Frontal cortex (tissue), 4 donors: Measurements from ENCODE around the gene SNRK. TPM values are rescaled to one million over a fixed set of nuclear protein-coding genes. Genes with fewer than 3 reads are reported as not detected.
"Not testable (repeated sequence)": the region's sequence is repeated elsewhere in the genome, so short reads cannot be mapped to it uniquely, and the experiment has no call there.

ENCODE experiments used
- DNase-seq, 2 donors: peaks; one replicate each; pipeline ENCODE4 v3.0.0; 2012; ENCODE audit warnings: low spot score in 2 of 2
- FAIRE-seq: peaks from 2 replicates; lab custom pipeline; 2012; peaks lifted over from hg19 to GRCh38; lab: Jason Lieb, UNC
- total RNA-seq: library from RNA; depleted of rRNA; stranded (reverse); fragments of >200 nt; gene quantifications from one replicate; pipeline ENCODE4 v1.2.3, GENCODE V29; 2014
- donor health status: control.
- donor health status: control.
- donor health status: control.

Gene SNRK
- total RNA-seq, 1 donor from 2014 or later, result 97.8 TPM

DNA sequence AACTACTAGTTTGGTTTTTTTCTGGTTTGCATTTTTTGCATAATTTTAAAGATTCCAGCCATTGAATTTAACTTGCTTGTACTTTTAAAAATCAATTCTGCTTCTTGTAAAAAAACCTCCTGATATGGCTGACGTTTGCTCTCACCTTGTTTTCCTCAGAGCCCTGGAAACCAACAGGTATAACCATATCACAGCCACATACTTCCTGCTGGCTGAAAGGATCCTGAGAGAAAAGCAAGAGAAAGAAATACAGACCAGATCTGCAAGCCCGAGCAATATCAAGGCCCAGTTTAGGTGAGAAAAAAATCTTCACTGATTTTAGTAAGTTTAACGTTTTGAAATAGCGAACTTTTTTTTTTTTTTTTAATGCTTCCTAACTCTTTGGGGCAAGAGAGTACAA is 56.8 kb downstream of the SNRK start:
- DNase-seq (no peak), FAIRE-seq (no peak)

DNA sequence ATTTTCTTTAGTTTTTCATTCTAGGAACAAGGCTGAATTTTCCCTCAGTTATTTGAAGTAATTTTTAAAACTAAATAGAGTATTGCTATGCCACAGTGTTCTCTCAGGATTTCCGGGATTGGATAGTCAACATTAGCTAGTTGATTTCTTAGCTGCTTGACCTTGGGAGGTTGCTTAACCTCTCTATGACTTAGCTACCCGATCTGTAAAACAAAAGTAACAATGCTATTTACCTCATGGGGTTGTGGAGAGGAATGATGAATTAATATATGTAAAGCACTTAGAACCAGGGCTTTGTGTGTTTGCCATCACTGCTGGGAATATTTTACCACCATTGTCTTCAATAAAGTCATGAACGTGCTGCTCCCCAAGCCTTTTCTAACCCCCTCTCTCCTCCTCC is 57.5 kb downstream of the SNRK start:
- FAIRE-seq (no peak), DNase-seq (no peak)

DNA sequence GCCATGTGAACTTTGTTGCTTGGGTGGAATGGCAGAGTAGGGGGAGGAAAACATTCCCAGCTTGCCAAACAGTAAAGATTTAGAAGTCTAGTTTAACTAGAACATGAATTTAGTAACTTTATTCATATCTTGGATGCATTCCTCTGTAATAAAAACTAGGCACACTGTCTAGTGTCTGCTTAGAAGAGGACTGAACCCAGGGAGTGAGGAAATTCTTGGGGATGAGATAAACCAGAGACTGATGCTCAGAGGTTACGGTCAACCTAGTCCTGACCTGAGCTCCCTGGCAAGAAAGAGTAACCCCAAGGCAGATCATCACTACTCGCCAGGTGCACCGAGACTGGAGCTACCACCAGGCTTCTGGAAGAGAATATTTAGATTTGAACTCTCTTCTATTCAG is 58.2 kb downstream of the SNRK start:
- DNase-seq (no peak), FAIRE-seq (no peak)

DNA sequence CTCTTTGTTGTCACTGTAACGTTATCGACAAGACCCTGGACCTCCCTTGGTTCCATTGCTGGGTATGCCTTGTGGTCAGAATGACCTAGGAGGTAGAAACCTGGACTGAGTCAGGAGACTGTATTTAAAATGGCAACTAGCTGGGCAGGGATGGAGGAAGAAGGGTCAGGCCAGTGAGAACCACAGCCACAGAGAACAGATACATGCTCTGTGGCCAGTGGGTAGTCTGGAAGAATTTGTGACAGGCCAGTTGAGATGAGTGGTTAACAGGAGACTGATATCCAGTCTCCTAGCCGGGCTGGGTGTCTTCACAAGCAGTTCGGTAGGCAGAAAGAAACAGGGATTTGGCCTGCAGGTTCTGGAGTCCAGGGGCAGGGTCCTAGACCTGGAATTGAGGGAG is 58.9 kb downstream of the SNRK start:
- DNase-seq (no peak), FAIRE-seq (no peak)

DNA sequence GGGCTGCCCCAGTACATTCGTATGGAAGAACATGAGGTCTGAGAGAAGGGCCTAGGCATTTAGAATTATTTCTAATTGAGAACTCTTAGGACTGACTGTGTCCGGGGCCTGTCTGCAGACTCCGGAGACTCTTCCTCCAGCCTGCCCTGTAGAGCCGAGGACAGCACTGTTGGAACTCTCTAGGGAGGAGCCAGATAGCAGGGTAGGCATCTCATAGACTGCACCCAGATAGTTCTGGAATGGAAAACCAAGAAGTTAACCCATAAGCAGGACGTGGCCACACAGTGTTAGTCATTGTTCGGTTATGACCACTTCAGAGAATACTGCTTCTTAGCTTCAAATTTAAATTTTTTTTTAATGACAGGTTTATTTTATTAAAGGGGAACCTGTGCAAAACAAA is 59.5 kb downstream of the SNRK start:
- DNase-seq, result no peak

DNA sequence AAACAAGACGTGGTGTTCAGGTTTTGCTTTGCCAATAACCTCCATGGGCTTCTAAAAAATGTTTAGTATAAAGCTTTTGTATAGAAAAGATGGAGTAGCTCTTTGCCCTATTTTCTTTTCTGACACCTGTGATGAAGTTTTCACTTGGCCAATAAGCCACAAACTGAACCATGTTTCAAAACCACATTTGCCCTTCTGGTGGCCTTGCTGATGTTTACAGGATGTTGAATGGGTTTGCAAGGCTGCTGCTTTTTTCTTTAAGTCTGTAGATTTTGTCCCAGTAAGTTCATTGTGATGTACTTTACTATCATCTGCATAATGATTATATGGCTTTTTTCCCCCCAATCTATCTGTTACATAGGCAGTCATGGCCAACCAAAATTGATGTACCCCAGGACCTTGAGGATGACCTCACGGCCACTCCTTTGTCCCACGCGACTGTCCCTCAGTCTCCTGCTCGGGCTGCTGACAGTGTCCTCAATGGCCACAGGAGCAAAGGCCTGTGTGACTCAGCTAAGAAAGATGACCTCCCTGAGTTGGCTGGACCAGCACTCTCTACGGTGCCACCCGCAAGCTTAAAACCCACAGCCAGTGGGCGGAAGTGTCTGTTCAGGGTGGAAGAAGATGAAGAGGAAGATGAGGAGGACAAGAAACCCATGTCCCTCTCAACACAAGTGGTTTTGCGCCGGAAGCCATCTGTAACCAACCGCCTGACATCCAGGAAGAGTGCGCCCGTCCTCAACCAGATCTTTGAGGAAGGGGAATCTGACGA is 60.8 kb downstream of the SNRK start:
- DNase-seq (no peak), FAIRE-seq (no peak)

More for the DNA sequence above, 59.5 kb downstream of the SNRK start:
- no peak for FAIRE-seq

DNA sequence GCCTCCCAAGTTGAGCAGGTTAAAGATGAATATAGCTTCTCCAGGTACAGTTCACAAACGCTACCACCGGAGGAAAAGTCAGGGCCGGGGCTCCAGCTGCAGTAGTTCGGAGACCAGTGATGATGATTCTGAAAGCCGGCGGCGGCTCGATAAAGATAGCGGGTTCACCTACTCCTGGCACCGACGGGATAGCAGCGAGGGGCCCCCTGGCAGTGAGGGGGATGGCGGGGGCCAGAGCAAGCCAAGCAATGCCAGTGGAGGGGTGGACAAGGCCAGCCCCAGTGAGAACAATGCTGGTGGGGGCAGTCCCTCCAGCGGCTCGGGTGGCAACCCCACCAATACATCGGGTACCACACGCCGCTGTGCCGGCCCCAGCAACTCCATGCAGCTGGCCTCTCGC is 61.4 kb downstream of the SNRK start:
- DNase-seq (no peak), FAIRE-seq (no peak)

DNA sequence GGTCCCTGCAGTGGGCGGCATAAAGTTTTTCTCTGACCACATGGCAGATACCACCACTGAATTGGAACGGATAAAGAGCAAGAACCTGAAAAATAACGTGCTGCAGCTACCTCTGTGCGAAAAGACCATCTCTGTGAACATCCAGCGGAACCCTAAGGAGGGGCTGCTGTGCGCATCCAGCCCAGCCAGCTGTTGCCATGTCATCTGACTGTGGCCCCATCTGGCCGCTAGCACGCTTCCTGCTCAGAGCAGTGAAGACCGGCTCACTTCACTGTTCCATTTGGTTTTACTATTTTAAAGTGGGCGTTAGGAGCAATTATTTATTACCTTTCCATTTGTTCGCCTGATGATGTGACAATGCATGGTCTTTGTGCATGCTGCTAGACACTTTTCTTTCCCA is 62.0 kb downstream of the SNRK start:
- no peak for DNase-seq
- no peak for FAIRE-seq

DNA sequence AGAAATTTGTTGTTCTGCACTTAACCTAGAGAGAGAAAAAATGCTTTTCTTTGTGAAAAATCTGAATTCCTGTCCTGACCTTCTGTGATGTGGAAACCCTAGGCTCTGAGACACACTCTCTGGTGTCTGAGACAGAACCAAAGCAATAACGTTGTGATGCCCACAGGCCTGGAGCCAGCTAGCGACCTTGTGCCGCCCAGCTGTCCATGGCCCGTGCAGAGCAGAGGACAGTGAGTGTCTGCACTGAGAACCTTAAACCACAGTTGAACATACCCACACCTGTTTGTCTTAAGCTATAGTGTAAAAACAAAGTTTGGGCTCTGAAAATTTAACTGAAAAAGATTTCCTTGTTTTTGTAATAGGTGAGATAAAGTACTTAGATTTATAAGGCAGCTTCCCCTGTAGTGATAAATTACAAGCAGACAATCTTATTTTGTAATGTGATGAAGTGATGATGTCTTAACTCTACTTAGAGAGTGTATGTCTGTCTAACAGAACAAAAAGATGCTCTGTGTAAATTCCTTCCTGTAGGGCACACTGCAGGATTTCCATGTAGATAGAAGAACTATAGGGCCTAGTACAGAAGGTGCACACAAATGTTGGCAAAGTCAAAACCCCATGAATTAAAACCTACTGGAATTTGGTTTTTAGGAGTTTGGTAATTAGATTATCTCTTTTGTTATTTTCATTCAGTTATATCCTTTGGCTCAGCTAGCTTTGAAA is 62.7 kb downstream of the SNRK start:
- DNase-seq (no peak), FAIRE-seq (no peak)

DNA sequence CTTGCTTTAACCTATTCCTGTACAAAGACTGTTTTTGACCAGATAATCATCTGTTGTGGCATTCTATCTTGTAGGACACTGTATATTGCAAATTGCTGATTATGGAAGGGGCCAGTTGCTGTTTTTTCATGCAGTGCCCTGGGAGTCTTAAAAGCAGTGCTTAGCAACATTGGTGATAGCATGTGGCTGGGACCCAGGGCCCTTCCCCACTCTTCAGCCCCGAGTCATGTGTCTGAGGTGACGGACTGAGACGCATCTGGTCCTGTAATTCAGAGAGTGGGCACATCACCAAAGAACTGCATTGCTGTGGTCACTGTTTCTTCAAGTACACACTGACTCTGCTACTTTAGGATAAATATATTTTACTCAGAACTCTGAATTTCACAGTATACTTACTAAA is 63.4 kb downstream of the SNRK start:
- FAIRE-seq (no peak), DNase-seq (no peak)

DNA sequence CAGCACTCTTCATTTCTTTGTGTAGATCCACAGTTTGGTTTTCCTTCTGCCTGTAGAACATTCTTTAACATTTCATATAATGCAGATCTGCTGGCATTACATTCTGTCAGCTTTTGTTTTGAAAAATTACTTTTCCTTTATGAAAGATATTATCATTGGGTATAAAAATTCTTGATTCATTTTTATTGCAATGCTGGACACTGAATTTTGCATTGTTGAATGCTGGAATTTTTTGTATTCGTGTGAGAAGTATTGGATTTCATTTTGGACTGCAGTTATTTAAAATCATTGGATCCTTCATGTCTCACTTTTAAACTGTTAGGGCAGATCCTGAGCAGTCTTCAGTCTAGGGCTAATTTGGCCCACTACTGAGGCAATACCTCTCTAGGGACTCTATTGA is 67.1 kb downstream of the SNRK start:
- FAIRE-seq (no peak), DNase-seq (no peak)

DNA sequence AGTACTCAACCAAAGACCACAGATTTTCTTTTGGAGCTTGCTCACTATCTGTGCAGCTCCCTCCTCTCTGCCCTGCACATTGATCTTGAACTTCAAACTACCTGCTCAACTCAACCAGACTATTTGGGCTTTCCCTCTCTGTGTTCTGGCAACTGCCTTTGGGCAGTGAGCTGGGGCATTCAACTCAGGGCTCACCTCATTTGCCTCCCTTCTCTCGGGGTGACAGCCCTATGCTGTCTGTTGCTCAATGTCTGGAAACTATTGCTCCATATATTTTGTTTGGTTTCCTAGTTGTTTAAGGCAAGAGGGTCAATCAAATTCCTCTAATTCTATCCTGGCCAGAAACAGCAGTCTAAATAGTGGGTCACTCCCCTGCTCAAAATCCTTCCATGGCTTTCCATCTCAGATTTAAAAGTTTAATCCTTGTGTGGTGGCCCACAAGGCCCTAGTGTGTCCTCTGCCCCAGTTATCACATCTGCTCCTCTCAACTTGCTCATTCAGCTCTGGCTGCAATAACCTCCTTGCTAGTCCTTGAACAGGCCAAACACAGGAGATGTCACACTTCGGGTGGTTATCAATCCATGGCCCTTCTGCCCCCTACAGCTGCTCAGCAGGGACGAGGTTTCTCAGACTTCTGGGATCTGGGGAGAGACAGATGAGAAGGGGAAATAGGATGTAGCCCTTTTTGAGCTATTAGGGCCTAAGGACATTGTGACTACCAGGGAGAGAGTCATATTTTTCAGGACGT is 67.8 kb downstream of the SNRK start:
- FAIRE-seq, result no peak
- no peak for DNase-seq

DNA sequence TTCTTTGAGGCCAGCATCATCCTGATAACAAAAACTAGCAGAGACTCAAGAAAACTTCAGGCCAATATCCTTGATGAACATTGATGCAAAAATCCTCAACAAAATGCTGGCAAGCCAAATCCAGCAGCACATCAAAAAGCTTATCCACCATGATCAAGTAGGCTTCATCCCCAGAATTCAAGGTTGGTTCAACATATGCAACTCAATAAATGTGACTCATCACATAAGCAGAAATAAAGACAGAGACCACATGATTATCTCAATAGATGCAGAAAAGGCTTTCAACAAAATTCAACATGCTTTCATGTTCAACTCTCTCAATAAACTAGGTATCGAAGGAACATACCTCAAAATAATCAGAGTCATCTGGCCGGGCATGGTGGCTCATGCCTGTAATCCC is 69.7 kb downstream of the SNRK start:
- not testable (repeated sequence) for DNase-seq, FAIRE-seq

DNA sequence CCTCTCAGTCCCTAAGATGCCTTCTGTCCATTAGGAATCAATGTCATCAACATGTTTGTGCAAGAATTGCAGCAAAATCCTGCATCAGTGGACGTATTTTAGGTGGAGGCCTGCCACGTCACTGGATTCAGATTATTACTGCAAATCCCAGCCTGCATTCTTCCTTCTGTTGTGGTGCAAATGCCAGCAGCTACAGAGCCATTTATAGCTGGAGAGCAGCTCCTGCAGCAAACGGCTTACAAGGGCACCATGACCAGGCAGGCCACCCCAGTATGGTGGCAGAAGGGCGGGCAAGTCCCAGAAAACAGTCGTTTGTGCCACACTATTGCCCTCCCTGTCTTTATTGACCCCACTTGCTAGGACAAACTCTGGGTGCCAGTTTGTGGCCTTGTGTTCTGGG is 74.7 kb downstream of the SNRK start:
- DNase-seq (no peak), FAIRE-seq (no peak)

DNA sequence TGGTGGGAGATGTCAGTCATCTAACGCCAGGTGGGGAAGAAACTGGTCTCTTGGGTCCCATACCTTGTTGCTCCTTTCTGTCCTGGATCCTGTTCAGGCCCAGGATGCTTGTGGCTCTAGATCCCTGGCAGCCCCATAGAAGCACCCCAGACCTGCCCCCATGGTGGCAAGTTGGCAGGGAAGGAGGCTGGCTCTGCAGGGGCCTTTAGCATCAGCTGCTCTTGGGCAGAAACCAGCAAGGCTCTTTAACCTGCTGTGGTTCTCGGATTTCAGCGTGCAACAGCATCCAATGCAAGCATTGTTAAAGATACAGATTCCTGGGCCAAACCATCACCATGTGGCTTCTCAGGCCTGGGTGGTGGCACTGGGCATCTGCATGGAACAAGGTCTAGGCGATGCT is 75.8 kb downstream of the SNRK start:
- DNase-seq, result no peak
- no peak for FAIRE-seq

DNA sequence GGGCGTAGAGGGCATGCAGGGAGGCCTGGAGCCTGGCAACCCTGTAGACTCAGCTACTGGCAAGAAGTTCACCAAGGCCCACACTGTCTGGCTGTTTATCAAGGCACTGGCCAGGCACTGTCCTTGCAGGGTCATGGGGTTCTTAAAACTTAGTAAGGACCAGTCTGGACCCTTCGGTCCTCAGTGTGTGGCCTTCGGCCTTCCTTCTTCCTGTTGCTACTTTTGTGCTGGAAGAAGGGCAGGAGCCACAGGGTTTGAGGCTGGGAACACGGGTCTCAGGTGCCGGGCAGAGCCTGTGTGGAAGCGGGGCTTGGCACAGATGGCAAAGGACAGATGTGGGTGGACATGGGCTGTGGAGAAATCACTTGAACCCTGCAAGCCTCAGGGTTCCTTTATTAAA is 76.6 kb downstream of the SNRK start:
- DNase-seq, result no peak
- no peak for FAIRE-seq

DNA sequence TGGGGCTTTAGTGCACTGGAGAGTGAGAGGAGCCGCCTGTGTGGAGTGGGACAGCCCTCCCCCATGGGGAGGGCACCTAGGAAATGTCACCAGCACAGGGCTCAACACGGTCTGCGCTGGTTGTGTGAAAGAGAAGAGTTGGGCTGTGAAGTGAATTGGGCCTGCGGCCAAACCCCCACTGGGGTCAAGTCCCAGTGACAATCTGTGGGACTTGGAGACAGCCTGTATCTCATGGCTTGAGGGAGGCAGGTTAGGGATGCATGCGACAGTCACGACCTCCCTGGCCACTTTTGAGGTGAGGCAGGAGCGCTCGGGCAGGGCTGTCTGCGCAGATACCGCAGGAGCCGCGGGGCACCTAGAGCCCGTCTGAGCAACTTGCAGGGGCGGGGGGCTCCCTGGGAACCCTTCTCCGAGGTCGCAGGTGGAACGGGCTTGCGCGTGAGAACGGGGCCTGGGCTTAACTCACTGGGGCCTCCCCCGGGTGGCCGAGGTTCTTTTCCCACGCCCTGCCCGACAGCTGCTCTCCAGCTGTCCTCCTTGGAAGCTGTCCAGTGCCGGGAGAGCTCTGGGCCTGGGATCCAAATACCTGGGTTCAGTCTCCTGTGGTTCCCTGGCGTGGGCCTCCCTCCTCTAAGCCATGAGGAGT is 77.4 kb downstream of the SNRK start:
- no peak for DNase-seq
- FAIRE-seq, result no peak

DNA sequence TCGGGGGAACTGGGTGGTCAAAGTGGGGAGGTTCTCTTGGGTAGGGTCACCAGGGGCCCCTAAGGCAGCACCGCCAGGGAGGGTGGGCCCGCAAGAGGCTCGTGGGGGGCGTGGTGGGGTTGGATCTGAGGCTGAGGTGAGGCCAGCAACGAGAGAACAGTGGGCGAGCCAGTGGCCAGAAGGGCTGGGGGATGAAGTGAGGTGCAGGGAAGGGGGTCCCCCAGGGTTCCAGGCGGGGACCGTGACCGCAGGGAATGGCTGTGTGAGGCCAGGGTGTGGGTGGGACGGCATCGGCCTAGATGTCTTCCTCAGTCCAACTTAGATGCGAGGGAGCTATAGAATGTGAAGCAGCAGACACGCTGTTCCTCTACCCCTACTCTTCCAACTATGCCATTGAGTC is 78.2 kb downstream of the SNRK start:
- FAIRE-seq, result no peak
- DNase-seq, result no peak

DNA sequence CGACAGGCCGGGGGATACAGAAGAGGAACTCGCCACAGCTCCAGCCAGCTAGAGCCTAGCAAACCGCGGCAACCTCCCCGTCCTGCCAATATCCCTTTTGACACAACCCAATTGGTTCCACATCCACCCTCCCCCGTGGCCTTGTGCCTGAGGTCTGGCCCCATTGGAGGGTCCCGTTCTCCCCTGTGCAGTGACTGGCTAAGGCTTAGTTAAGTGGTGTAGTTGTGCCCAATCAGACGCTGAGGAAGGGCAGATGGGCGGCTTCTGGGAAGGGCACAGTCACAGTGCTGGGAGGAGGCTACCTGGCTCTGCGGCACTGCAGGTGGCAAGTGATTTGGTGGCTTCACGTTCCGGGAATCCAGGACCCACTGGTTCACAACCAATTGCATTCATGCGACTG is 78.6 kb downstream of the SNRK start:
- DNase-seq (no peak), FAIRE-seq (no peak)

DNA sequence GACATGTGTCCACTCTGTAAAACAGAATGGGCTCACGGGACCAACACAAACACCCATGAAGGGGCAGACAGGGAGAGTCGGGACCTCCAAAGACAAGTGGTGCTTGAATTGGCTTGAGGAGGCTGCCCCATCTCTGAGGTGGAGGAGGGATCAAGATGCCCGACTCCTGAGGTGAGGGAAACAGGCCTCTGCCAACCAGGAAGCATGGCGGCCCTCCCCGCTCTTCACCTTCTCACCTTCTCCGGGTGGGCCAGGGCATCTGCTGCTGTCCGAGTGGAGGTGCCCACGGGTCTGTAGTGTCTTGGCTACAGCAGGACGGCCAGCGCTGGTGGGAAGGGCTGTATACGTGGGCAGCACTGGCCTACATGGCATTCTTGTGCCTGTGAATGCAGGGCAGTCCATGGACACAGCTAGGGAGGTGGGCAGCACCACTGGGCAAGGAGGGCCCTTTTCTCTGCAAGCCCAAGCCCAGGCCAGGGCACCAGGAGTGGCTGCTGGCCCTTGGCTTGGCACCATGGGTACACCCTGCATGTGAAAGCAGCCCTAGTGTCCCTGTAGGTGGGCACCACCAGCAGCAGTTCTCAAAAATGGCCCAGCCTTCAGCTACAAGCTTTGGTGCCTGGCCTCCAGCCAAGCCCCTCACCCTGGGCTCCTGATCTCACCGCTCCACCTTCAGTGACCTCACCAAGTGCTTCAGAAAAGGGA is 79.4 kb downstream of the SNRK start:
- DNase-seq, result no peak
- no peak for FAIRE-seq
